ENCODE measurements around the gene ALKBH4. TPM values are rescaled to one million over a fixed set of nuclear protein-coding genes. Genes with fewer than 3 reads are reported as not detected.
A peak's percentile ranks its signal among the peaks of the same experiment; 100 is the strongest.
"Not testable (repeated sequence)": the region's sequence is repeated elsewhere in the genome, so short reads cannot be mapped to it uniquely, and the experiment has no call there.

Gene ALKBH4
- total RNA-seq, 6 experiments from 2014 or later, result 3.7 to 11.7 (median 5.6) TPM

GRCh38 chr7:102479982-102480637 lies 15.4 kb upstream of the ALKBH4 start:
- peak in 2 of 4 donors; percentile 9 to 21 for ATAC-seq
- H3K4me1 ChIP-seq; intact Hi-C loops (cut with DNase I); H3K36me3 ChIP-seq; H3K4me3 ChIP-seq; H3K9me3 ChIP-seq; H3K27me3 ChIP-seq; H3K27ac ChIP-seq: not testable (repeated sequence)
- peak; percentile 37 to 57 (median 55) for DNase-seq
- TF ChIP-seq CTCF (IDR thresholded peaks at IDR 0.05), result peak; percentile 14 to 47 (median 42)
- 3% methylated on average over 5 of the region's 11 CpGs for WGBS (ENCODE audit: insufficient coverage, low coverage, low lambda C conversion rate, missing lambda C conversion rate)

- intact Hi-C loops (cut with DNase I); H3K27me3 ChIP-seq; H3K4me3 ChIP-seq; H3K36me3 ChIP-seq; H3K4me1 ChIP-seq; H3K27ac ChIP-seq; ATAC-seq; H3K9me3 ChIP-seq: not testable (repeated sequence)
- no CpG with 5 or more reads among the region's 10 CpGs for WGBS (ENCODE audit: insufficient coverage, low coverage, low lambda C conversion rate, missing lambda C conversion rate)
- peak in 1 of 3 donors; percentile 23 for DNase-seq
Measured at GRCh38 chr7:102479209-102479584, 14.5 kb upstream of the ALKBH4 start.

- peak; percentile 89 to 93 (median 92) for ATAC-seq
- peak within 1 kb of the TSS in 2 of 3 donors; percentile 50 to 57 for H3K4me3 ChIP-seq
- H3K9me3 ChIP-seq; H3K27me3 ChIP-seq; H3K36me3 ChIP-seq; intact Hi-C loops (cut with DNase I); H3K27ac ChIP-seq; H3K4me1 ChIP-seq: not testable (repeated sequence)
- 0% methylated on average over 15 of the region's 72 CpGs for WGBS (ENCODE audit: insufficient coverage, low coverage, low lambda C conversion rate, missing lambda C conversion rate)
- TF ChIP-seq CTCF (IDR thresholded peaks at IDR 0.05), result peak; percentile 41 to 59 (median 50)
- peak; percentile 34 for TF ChIP-seq POLR2A (IDR thresholded peaks at IDR 0.05)
- peak; percentile 87 to 93 (median 90) for DNase-seq
Measured at GRCh38 chr7:102478314-102479208, 13.9 kb upstream of the ALKBH4 start, which contains the start of gene POLR2J. Gene POLR2J, minus strand, starts transcription at chr7:102478922. Its CDS starts 62 bp downstream, at chr7:102478860.

- Histone ChIP-seq H3K36me3 (peaks cover 0 to 12% (median 1%) of the 10 kb centered on the region in 4 donors), H3K4me1 (peaks cover 0 to 13% (median 3%) of the 10 kb centered on the region in 4 donors)
- H3K9me3 ChIP-seq; intact Hi-C loops (cut with DNase I); H3K27ac ChIP-seq; H3K4me3 ChIP-seq; H3K27me3 ChIP-seq: not testable (repeated sequence)
- DNase-seq (peak; percentile 19 to 46 (median 36)), ATAC-seq (peak in 3 of 4 donors; percentile 1 to 4 (median 2))
- WGBS (ENCODE audit: insufficient coverage, low coverage, low lambda C conversion rate, missing lambda C conversion rate), result 82% methylated on average over 2 of the region's 19 CpGs
Measured at GRCh38 chr7:102474736-102475435, 10.2 kb upstream of the ALKBH4 start.

- H3K27ac ChIP-seq; intact Hi-C loops (cut with DNase I); H3K9me3 ChIP-seq; H3K4me3 ChIP-seq; H3K27me3 ChIP-seq; ATAC-seq: not testable (repeated sequence)
- DNase-seq, result peak; percentile 5 to 28 (median 27)
- no CpG with 5 or more reads among the region's 14 CpGs for WGBS (ENCODE audit: insufficient coverage, low coverage, low lambda C conversion rate, missing lambda C conversion rate)
- Histone ChIP-seq H3K4me1 (peaks cover 0 to 20% (median 6%) of the 10 kb centered on the region in 4 donors), H3K36me3 (peaks cover 0 to 12% (median 1%) of the 10 kb centered on the region in 4 donors)
Measured at GRCh38 chr7:102474116-102474515, 9.5 kb upstream of the ALKBH4 start.

Data from right lobe of liver (tissue), 6 donors.